Endodermal cell (in vitro differentiated cells): ENCODE data around the gene CCL1. TPM values are rescaled to one million over a fixed set of nuclear protein-coding genes. Genes with fewer than 3 reads are reported as not detected.
A peak's percentile ranks its signal among the peaks of the same experiment; 100 is the strongest.

ENCODE experiments used
- DNase-seq: peaks from one replicate; pipeline ENCODE4 v3.0.0-alpha.2; 2017
- H3K27ac ChIP-seq: 2 replicates; pipeline ENCODE4 v1.5.1; 2013; ENCODE audit warnings: mild to moderate bottlenecking, low read depth, low read length, moderate library complexity
- H3K27me3 ChIP-seq: 2 replicates; pipeline ENCODE4 v1.6.1; 2013; ENCODE audit warnings: mild to moderate bottlenecking, low read length, moderate library complexity; ENCODE audit not compliant: insufficient read depth, control insufficient read depth, poor library complexity, severe bottlenecking
- H3K36me3 ChIP-seq: 2 replicates; pipeline ENCODE4 v1.7.0; 2013; ENCODE audit warnings: mild to moderate bottlenecking, low read length, moderate library complexity; ENCODE audit not compliant: control insufficient read depth, insufficient read depth
- H3K4me1 ChIP-seq: one replicate; pipeline ENCODE4 v1.7.0; 2013; ENCODE audit warnings: low read length; ENCODE audit not compliant: control insufficient read depth, insufficient read depth
- H3K4me3 ChIP-seq: 2 replicates; pipeline ENCODE4 v1.5.1; 2013; ENCODE audit warnings: mild to moderate bottlenecking, low read length, moderate library complexity
- H3K9ac ChIP-seq: 2 replicates; pipeline ENCODE4 v1.6.1; 2013; ENCODE audit warnings: mild to moderate bottlenecking, low read length, moderate library complexity; ENCODE audit not compliant: poor library complexity, severe bottlenecking; ENCODE audit errors: extremely low read depth
- H3K9me3 ChIP-seq: 2 replicates; pipeline ENCODE4 v1.6.1; 2013; ENCODE audit warnings: mild to moderate bottlenecking, low read length, moderate library complexity; ENCODE audit not compliant: control insufficient read depth
- H3K27ac Mint-ChIP-seq: 2 replicates; pipeline ENCODE4 v1.8.0; 2020; ENCODE audit warnings: mixed read lengths
- H3K27me3 Mint-ChIP-seq: 2 replicates; pipeline ENCODE4 v1.8.0; 2021; ENCODE audit warnings: mild to moderate bottlenecking, mixed read lengths; ENCODE audit not compliant: insufficient read depth
- H3K36me3 Mint-ChIP-seq: 2 replicates; pipeline ENCODE4 v1.8.0; 2020; ENCODE audit warnings: low read depth, mixed read lengths
- H3K4me1 Mint-ChIP-seq: 2 replicates; pipeline ENCODE4 v1.8.0; 2020; ENCODE audit warnings: mixed read lengths
- H3K4me3 Mint-ChIP-seq: 2 replicates; pipeline ENCODE4 v1.8.0; 2020; ENCODE audit warnings: mild to moderate bottlenecking, moderate library complexity, mixed read lengths
- H3K9me3 Mint-ChIP-seq: 2 replicates; pipeline ENCODE4 v1.8.0; 2020; ENCODE audit warnings: mild to moderate bottlenecking, mixed read lengths
- WGBS, 2 experiments: methylation state at CpG; one replicate each; pipeline versions ENCODE4 v1.1.5 to v1.1.7; 2013; ENCODE audit warnings: missing lambda C conversion rate in 2 of 2, mixed read lengths in 1 of 2; ENCODE audit not compliant: insufficient coverage in 1 of 2, insufficient read length in 1 of 2; 5-methylcytosine and 5-hydroxymethylcytosine counted together
- total RNA-seq, 2 donors: library from RNA; stranded (reverse); fragmentation: NEBNext Ultra II Directional in 1 of 2; extraction: Animal tissue kit (Norgen Biotek cat#: 25700) in 1 of 2; gene quantifications; 2 replicates in 1 of 2; 3 replicates in 1 of 2; pipeline ENCODE4 v1.2.1, GENCODE V29; 2021
- TF ChIP-seq, protein P1 (sequence below): fragments of 200-600 bp; sonication (generic); conservative IDR thresholded peaks from 2 replicates; pipeline ENCODE4 v1.5.0; 2021; ENCODE audit warnings: antibody characterized with exemption, mild to moderate bottlenecking

The CCL1 gene
- total RNA-seq, 2 donors from 2014 or later = not detected

DNA sequence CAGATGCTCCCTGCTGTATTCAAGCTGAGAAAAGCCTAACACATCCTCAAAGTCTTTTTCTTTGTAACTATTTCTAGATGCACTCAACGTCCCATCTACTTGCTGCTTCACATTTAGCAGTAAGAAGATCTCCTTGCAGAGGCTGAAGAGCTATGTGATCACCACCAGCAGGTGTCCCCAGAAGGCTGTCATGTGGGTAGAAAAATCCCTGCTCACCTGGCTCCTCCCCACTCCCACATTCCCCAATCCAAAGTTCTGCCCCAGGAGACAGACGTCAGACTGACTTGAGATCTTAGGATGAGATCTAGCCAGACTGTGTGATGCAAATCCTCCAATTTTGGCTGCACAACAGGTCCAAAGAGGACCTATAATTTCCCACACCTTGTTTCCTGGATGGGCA is 5.6 kb downstream of the CCL1 start:
- DNase-seq = peak; percentile 88
- no peaks in the 10 kb centered on the region for H3K36me3 Mint-ChIP-seq
- H3K4me1 Mint-ChIP-seq = no peaks in the 10 kb centered on the region
- H3K27me3 ChIP-seq = no peaks in the 10 kb centered on the region
- H3K9ac ChIP-seq = no peak overlapping the region
- no peak overlapping the region for H3K27ac Mint-ChIP-seq
- H3K4me3 Mint-ChIP-seq = no peak overlapping the region
- TF ChIP-seq, protein P1, sequence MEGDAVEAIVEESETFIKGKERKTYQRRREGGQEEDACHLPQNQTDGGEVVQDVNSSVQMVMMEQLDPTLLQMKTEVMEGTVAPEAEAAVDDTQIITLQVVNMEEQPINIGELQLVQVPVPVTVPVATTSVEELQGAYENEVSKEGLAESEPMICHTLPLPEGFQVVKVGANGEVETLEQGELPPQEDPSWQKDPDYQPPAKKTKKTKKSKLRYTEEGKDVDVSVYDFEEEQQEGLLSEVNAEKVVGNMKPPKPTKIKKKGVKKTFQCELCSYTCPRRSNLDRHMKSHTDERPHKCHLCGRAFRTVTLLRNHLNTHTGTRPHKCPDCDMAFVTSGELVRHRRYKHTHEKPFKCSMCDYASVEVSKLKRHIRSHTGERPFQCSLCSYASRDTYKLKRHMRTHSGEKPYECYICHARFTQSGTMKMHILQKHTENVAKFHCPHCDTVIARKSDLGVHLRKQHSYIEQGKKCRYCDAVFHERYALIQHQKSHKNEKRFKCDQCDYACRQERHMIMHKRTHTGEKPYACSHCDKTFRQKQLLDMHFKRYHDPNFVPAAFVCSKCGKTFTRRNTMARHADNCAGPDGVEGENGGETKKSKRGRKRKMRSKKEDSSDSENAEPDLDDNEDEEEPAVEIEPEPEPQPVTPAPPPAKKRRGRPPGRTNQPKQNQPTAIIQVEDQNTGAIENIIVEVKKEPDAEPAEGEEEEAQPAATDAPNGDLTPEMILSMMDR = peak; percentile 65
- H3K27ac ChIP-seq = no peak overlapping the region
- WGBS, 2 experiments = 80 to 84% methylated on average over 2 of the region's 2 CpGs
- H3K27me3 Mint-ChIP-seq = peaks cover 12% of the 10 kb centered on the region
- no peak overlapping the region for H3K4me3 ChIP-seq
- no peaks in the 10 kb centered on the region for H3K9me3 ChIP-seq
- no peaks in the 10 kb centered on the region for H3K36me3 ChIP-seq
- H3K9me3 Mint-ChIP-seq = peaks cover 10% of the 10 kb centered on the region
- H3K4me1 ChIP-seq = no peaks in the 10 kb centered on the region

DNA sequence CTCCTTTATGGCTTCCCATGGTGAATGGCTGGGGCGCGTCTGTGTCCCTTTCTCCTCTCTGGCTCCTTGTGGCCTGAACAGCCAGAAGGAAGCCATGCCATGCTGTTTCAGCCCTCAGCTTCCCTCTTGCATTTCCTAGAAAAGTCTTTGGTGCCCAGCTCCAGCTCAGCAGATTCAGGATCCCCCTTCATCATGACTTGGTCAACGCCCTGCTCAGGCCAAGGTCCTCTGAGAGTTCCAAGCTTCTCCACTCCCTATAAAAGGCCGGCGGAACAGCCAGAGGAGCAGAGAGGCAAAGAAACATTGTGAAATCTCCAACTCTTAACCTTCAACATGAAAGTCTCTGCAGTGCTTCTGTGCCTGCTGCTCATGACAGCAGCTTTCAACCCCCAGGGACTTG is 6.8 kb downstream of the CCL1 start, which contains the start of gene CCL13:
Gene CCL13, plus strand, starts transcription at position 287 of the 400 bp plus-strand sequence. Its CDS starts 47 bp downstream, at position 334.
- Mint-ChIP-seq H3K27ac (no peak within 1 kb of the TSS), H3K36me3 (no peaks in the 10 kb centered on the region), H3K4me1 (no peaks in the 10 kb centered on the region), H3K9me3 (peaks cover 10% of the 10 kb centered on the region), H3K27me3 (peaks cover 9% of the 10 kb centered on the region), H3K4me3 (no peak within 1 kb of the TSS)
- H3K36me3 ChIP-seq = no peaks in the 10 kb centered on the region
- no peaks in the 10 kb centered on the region for H3K27me3 ChIP-seq
- H3K9ac ChIP-seq = no peak within 1 kb of the TSS
- no peaks in the 10 kb centered on the region for H3K9me3 ChIP-seq
- H3K4me1 ChIP-seq = no peaks in the 10 kb centered on the region
- no peak within 1 kb of the TSS for H3K27ac ChIP-seq
- H3K4me3 ChIP-seq = no peak within 1 kb of the TSS
- 97% methylated on average over 5 of the region's 5 CpGs; no CpG with 5 or more reads in 1 of the 2 experiments for WGBS, 2 experiments
- TF ChIP-seq, protein P1 = no peak
- DNase-seq = no peak

DNA sequence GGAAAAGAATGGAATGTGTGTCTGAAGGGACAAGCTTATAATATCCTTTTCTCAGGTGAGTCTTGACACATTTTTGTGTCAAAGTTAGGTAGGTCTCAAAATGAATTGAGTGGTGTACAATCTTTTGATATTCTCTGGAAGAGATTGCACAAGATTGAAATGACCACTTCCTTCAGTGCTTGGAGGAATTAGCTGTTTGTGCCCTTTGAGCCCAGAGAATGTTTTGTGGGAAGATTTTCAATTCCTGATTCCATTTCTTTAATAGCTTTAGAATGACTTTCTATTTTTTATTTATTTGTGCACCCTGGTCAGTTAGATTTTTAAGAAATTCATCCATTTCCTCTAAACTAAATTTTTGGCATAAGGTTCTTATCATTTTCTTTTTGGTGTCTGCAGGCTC is 8.4 kb downstream of the CCL1 start:
- Mint-ChIP-seq H3K4me3 (no peak overlapping the region), H3K27me3 (peaks cover 9% of the 10 kb centered on the region), H3K27ac (no peak overlapping the region), H3K9me3 (peaks cover 10% of the 10 kb centered on the region), H3K4me1 (no peaks in the 10 kb centered on the region), H3K36me3 (no peaks in the 10 kb centered on the region)
- Histone ChIP-seq H3K27ac (no peak overlapping the region), H3K27me3 (no peaks in the 10 kb centered on the region), H3K4me1 (no peaks in the 10 kb centered on the region), H3K36me3 (no peaks in the 10 kb centered on the region), H3K9ac (no peak overlapping the region), H3K9me3 (no peaks in the 10 kb centered on the region), H3K4me3 (no peak overlapping the region)
- TF ChIP-seq, protein P1 = no peak
- no peak for DNase-seq
